ENCODE data around the gene ANO4. TPM values are rescaled to one million over a fixed set of nuclear protein-coding genes. Genes with fewer than 3 reads are reported as not detected.

ANO4 gene
- total and polyA plus RNA-seq, 2 donors (not counting 1 experiment from before 2014, with no cell fraction given): not detected

GRCh38 chr12:100843061-100843460 is 48.5 kb downstream of the ANO4 start:
- Histone ChIP-seq H3K4me1 (ENCODE audit: control insufficient read depth in 2 of 2, insufficient read depth in 2 of 2, low read length in 2 of 2) (peaks cover 0 to 5% of the 10 kb centered on the region in 2 donors), H3K27me3 (replicated peaks in 1 of 4; ENCODE audit: control extremely low read depth in 1 of 4, control insufficient read depth in 3 of 4, insufficient read depth in 4 of 4, low read length in 3 of 4) (peaks cover 0 to 5% (median 0%) of the 10 kb centered on the region in 4 experiments), H3K36me3 (replicated peaks in 1 of 2; ENCODE audit: control extremely low read depth in 1 of 2, control insufficient read depth in 1 of 2, extremely low read depth in 1 of 2, insufficient read depth in 2 of 2, low read length in 1 of 2) (no peaks in the 10 kb centered on the region), H3K4me3 (ENCODE audit: control extremely low read depth in 1 of 5, extremely low read depth in 1 of 5, insufficient read depth in 1 of 5, low read depth in 2 of 5, low read length in 4 of 5) (no peak overlapping the region), H3K79me2 (ENCODE audit: control insufficient read depth, insufficient read depth, low read length) (no peaks in the 10 kb centered on the region), H4K20me1 (ENCODE audit: control insufficient read depth, insufficient read depth, low read length, poor library complexity, severe bottlenecking) (no peaks in the 10 kb centered on the region), H2AFZ (ENCODE audit: insufficient read depth, low read depth, low read length, poor library complexity, severe bottlenecking) (no peak overlapping the region), H3K27ac (ENCODE audit: low read length in 2 of 2) (no peak overlapping the region), H3K9me3 (ENCODE audit: control extremely low read depth in 1 of 3, control insufficient read depth in 2 of 3, insufficient read depth in 1 of 3, low read length in 2 of 3) (peaks cover 0 to 1% (median 0%) of the 10 kb centered on the region in 3 donors), H3K4me2 (replicated peaks; ENCODE audit: low read depth, low read length, poor library complexity, severe bottlenecking) (no peak overlapping the region), H3K9ac (ENCODE audit: low read length) (no peak overlapping the region)
- ChIA-PET CTCF (no interaction called here), POLR2A (no interaction called here)
- Mint-ChIP-seq H3K4me1 (peaks cover 10% of the 10 kb centered on the region), H3K4me3 (no peak overlapping the region), H3K9me3 (ENCODE audit: insufficient read depth) (no peaks in the 10 kb centered on the region), H3K27me3 (no peaks in the 10 kb centered on the region), H3K27ac (no peak overlapping the region)
- intact Hi-C loops (cut with micrococcal nuclease): no loop called here
- DNase-seq: no peak
- TF ChIP-seq CTCF (IDR thresholded peaks at IDR 0.05) (no peak), EZH2 (IDR thresholded peaks at IDR 0.05; ENCODE audit: borderline replicate concordance, insufficient read depth, low read depth, low read length, poor library complexity, severe bottlenecking) (no peak)
- ATAC-seq (ENCODE audit: low read depth): no peak
- WGBS (ENCODE audit: insufficient coverage): no CpG with 5 or more reads among the region's 2 CpGs

- Histone ChIP-seq H2AFZ (ENCODE audit: insufficient read depth, low read depth, low read length, poor library complexity, severe bottlenecking) (no peak overlapping the region), H3K27me3 (replicated peaks in 1 of 4; ENCODE audit: control extremely low read depth in 1 of 4, control insufficient read depth in 3 of 4, insufficient read depth in 4 of 4, low read length in 3 of 4) (peaks cover 0 to 5% (median 0%) of the 10 kb centered on the region in 4 experiments), H3K79me2 (ENCODE audit: control insufficient read depth, insufficient read depth, low read length) (no peaks in the 10 kb centered on the region), H3K4me1 (ENCODE audit: control insufficient read depth in 2 of 2, insufficient read depth in 2 of 2, low read length in 2 of 2) (peaks cover 0 to 5% of the 10 kb centered on the region in 2 donors), H3K4me3 (ENCODE audit: control extremely low read depth in 1 of 5, extremely low read depth in 1 of 5, insufficient read depth in 1 of 5, low read depth in 2 of 5, low read length in 4 of 5) (no peak overlapping the region), H4K20me1 (ENCODE audit: control insufficient read depth, insufficient read depth, low read length, poor library complexity, severe bottlenecking) (no peaks in the 10 kb centered on the region), H3K4me2 (replicated peaks; ENCODE audit: low read depth, low read length, poor library complexity, severe bottlenecking) (no peak overlapping the region), H3K9ac (ENCODE audit: low read length) (no peak overlapping the region), H3K9me3 (ENCODE audit: control extremely low read depth in 1 of 3, control insufficient read depth in 2 of 3, insufficient read depth in 1 of 3, low read length in 2 of 3) (peaks cover 0 to 1% (median 0%) of the 10 kb centered on the region in 3 donors), H3K36me3 (replicated peaks in 1 of 2; ENCODE audit: control extremely low read depth in 1 of 2, control insufficient read depth in 1 of 2, extremely low read depth in 1 of 2, insufficient read depth in 2 of 2, low read length in 1 of 2) (no peaks in the 10 kb centered on the region), H3K27ac (ENCODE audit: low read length in 2 of 2) (no peak overlapping the region)
- ChIA-PET CTCF (no interaction called here), POLR2A (no interaction called here)
- no peak overlapping the region for H3K4me3 Mint-ChIP-seq
- H3K27ac Mint-ChIP-seq: no peak overlapping the region
- H3K27me3 Mint-ChIP-seq: no peaks in the 10 kb centered on the region
- DNase-seq: no peak
- intact Hi-C loops (cut with micrococcal nuclease): no loop called here
- WGBS (ENCODE audit: insufficient coverage): 18% methylated on average over 2 of the region's 3 CpGs
- H3K4me1 Mint-ChIP-seq: peaks cover 10% of the 10 kb centered on the region
- no peak for TF ChIP-seq CTCF (IDR thresholded peaks at IDR 0.05)
- TF ChIP-seq EZH2 (IDR thresholded peaks at IDR 0.05; ENCODE audit: borderline replicate concordance, insufficient read depth, low read depth, low read length, poor library complexity, severe bottlenecking): no peak
- H3K9me3 Mint-ChIP-seq (ENCODE audit: insufficient read depth): no peaks in the 10 kb centered on the region
- no peak for ATAC-seq (ENCODE audit: low read depth)
These were observed 50.5 kb downstream of the ANO4 start for GRCh38 chr12:100845095-100845494.

Measured in B cell (primary cell).